Measurements from ENCODE around the gene KIF13A. TPM values are rescaled to one million over a fixed set of nuclear protein-coding genes. Genes with fewer than 3 reads are reported as not detected.

KIF13A gene
- total RNA-seq, 3 donors from 2014 or later, result 40.0 to 60.4 (median 49.6) TPM

DNA sequence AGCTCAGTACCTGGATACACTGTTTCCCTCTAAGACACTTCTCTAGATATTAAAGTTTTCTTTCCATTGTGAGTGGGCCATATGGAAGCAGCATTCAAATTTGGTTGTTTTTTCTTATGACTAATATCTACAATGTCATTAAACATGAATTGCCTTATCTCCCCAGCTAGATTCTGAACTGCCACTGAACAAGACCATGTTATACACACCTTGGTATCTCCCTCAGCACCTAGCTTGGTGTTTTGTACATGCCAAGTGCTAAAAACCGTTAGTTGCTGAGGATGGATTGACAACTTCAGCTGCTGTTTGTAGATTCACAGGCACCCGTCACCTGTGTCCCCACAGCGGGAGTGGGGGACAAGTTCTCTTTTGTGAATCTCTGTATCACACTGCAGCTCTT, 131.1 kb downstream of the KIF13A start:
- intact Hi-C loops (cut with DNase I; ENCODE audit: low total_unique reads), result no loop called here
- Histone ChIP-seq H3K36me3 (no peaks in the 10 kb centered on the region), H3K27ac (no peak overlapping the region), H3K4me3 (no peak overlapping the region), H3K27me3 (no peaks in the 10 kb centered on the region), H3K4me1 (no peaks in the 10 kb centered on the region), H3K9me3 (no peaks in the 10 kb centered on the region)
- DNase-seq (ENCODE audit: low spot score in 2 of 2), result no peak
- TF ChIP-seq POLR2AphosphoS5 (IDR thresholded peaks at IDR 0.05) (no peak), POLR2A (IDR thresholded peaks at IDR 0.05) (no peak)
- TF ChIP-seq, protein P1, sequence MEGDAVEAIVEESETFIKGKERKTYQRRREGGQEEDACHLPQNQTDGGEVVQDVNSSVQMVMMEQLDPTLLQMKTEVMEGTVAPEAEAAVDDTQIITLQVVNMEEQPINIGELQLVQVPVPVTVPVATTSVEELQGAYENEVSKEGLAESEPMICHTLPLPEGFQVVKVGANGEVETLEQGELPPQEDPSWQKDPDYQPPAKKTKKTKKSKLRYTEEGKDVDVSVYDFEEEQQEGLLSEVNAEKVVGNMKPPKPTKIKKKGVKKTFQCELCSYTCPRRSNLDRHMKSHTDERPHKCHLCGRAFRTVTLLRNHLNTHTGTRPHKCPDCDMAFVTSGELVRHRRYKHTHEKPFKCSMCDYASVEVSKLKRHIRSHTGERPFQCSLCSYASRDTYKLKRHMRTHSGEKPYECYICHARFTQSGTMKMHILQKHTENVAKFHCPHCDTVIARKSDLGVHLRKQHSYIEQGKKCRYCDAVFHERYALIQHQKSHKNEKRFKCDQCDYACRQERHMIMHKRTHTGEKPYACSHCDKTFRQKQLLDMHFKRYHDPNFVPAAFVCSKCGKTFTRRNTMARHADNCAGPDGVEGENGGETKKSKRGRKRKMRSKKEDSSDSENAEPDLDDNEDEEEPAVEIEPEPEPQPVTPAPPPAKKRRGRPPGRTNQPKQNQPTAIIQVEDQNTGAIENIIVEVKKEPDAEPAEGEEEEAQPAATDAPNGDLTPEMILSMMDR (IDR thresholded peaks at IDR 0.05), result no peak

DNA sequence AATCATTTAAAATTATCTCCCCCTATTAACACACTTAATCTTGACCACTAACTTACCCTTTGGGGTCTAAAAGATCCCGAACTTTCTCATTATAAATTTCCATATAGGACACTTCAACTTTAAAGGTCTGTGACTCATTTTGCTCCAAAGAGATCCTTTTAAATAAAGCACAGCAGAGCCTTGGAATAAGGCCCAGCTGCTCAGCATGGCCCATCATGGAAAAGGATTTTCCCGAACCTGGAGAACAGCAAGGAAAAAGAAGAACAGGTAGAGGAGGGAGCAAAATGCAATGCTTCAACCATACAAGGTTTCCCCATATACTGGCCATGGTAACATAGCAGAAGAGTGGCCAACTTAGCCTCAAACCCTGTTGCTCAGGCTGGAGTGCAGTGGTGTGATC, 132.1 kb downstream of the KIF13A start:
- H3K4me1 ChIP-seq, result no peaks in the 10 kb centered on the region
- no peak overlapping the region for H3K27ac ChIP-seq
- no peak for TF ChIP-seq POLR2A (IDR thresholded peaks at IDR 0.05)
- no peak overlapping the region for H3K4me3 ChIP-seq
- no peak for DNase-seq (ENCODE audit: low spot score in 2 of 2)
- H3K36me3 ChIP-seq, result no peaks in the 10 kb centered on the region
- no peaks in the 10 kb centered on the region for H3K27me3 ChIP-seq
- intact Hi-C loops (cut with DNase I; ENCODE audit: low total_unique reads), result no loop called here
- H3K9me3 ChIP-seq, result no peaks in the 10 kb centered on the region

DNA sequence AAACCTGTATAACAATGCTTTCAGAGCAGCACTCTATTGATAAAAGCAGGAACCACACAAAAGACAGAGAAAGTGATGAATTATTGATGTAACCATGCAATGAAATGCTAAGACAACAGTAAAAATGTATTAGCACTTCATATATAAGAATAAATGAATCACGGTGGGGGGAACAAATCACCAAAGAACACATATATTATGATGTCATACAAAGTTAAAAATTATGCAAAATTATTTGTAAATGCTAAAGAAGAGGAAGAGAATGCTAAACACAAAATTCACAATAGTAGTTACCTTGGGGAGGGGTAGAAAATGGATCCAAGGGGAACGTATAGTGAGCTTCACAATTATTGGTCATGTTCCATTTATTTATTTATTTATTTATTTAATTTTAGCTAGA, 133.9 kb downstream of the KIF13A start:
- H3K4me1 ChIP-seq, result no peaks in the 10 kb centered on the region
- intact Hi-C loops (cut with DNase I; ENCODE audit: low total_unique reads), result no loop called here
- no peak for TF ChIP-seq POLR2A (IDR thresholded peaks at IDR 0.05)
- TF ChIP-seq POLR2AphosphoS5 (IDR thresholded peaks at IDR 0.05), result no peak

DNA sequence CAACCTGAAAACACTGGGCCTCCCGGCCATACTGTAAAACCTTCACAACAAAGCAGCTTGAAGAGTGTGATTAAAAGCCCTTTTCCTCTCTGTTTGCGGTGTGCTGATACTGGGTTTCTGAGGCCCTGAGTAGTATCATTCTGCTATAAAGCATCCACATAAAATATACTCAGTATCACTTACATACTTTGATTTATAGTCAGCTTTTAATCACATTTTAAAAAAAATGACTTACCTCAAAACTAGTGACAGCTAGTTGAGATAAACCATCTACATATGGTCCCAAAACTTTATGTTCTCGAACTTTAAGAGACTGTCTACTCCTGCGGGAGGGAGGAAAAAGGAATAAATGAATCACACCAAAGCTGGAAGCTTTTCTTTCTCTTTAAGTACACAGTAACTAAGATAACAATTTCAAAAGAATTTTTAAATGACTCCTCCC, 135.7 kb downstream of the KIF13A start:
- H3K27ac ChIP-seq, result no peak overlapping the region
- H3K4me3 ChIP-seq, result no peak overlapping the region
- intact Hi-C loops (cut with DNase I; ENCODE audit: low total_unique reads), result no loop called here

More for the DNA sequence above, 133.9 kb downstream of the KIF13A start:
- no peak for DNase-seq (ENCODE audit: low spot score in 2 of 2)
- H3K9me3 ChIP-seq, result no peaks in the 10 kb centered on the region
- H3K27ac ChIP-seq, result no peak overlapping the region
- no peak overlapping the region for H3K4me3 ChIP-seq
- no peaks in the 10 kb centered on the region for H3K27me3 ChIP-seq
- H3K36me3 ChIP-seq, result no peaks in the 10 kb centered on the region

DNA sequence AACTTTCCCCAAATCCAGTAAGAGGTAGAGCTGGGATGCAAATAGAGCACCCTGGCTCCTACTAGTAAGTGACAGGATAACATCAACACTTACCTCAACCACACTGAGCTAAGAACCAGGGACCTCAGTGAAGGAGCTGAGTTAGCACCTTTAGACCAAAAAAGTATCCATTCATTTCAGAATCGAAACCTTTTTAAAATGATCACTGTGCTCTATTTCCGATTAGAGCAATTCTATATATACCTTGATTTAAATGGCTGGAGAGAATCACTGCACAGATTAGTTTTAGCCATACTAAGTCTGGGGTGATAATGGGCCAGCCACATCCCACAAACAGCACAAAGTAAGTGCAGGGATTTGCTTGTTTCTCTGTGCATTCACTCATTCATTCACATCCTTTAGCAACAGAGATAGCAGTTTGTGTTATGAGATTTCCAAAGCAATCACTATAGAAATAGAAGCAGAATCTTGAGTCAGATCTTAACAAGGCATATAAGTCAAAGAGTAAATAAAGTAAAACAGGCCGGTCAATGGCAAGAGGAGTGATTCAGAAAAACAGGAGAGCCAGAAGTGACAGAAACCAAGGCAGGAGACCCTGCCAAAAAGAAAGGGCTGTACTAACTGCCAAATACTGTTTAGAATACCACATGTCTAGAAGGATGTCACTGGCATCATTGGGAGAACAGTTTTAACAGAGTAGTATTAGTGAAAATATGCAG, 136.3 kb downstream of the KIF13A start:
- H3K4me3 ChIP-seq, result no peak overlapping the region
- no peak overlapping the region for H3K27ac ChIP-seq
- DNase-seq (ENCODE audit: low spot score in 2 of 2), result no peak
- no peak for TF ChIP-seq POLR2A (IDR thresholded peaks at IDR 0.05)
- TF ChIP-seq POLR2AphosphoS5 (IDR thresholded peaks at IDR 0.05), result no peak
- TF ChIP-seq, protein P1 (IDR thresholded peaks at IDR 0.05), result no peak
- no peaks in the 10 kb centered on the region for H3K9me3 ChIP-seq
- intact Hi-C loops (cut with DNase I; ENCODE audit: low total_unique reads), result no loop called here
- H3K27me3 ChIP-seq, result no peaks in the 10 kb centered on the region
- H3K36me3 ChIP-seq, result no peaks in the 10 kb centered on the region
- H3K4me1 ChIP-seq, result no peaks in the 10 kb centered on the region

More for the DNA sequence above, 135.7 kb downstream of the KIF13A start:
- no peak for DNase-seq (ENCODE audit: low spot score in 2 of 2)
- no peaks in the 10 kb centered on the region for H3K27me3 ChIP-seq
- TF ChIP-seq, protein P1 (IDR thresholded peaks at IDR 0.05), result no peak
- no peak for TF ChIP-seq POLR2AphosphoS5 (IDR thresholded peaks at IDR 0.05)
- no peak for TF ChIP-seq POLR2A (IDR thresholded peaks at IDR 0.05)
- no peaks in the 10 kb centered on the region for H3K36me3 ChIP-seq
- no peaks in the 10 kb centered on the region for H3K9me3 ChIP-seq
- H3K4me1 ChIP-seq, result no peaks in the 10 kb centered on the region

DNA sequence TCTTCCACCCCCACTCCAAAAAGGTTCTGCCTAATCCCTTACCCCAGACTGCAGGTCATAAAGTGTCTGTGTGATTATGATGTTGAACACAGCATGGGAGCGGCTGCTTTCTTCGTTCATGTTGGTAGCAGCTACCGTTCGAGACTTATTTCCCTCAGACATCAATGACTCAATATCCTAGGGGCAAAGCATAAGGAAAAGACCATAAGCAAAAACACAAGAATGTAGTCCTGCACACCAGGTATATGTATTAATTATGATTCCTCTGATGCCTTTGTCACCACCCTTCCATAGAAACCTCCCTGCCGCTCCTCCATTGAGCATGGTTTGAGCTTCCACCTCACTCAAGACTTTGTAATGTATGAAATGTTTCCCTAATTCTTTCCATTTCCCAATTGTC, 137.2 kb downstream of the KIF13A start:
- intact Hi-C loops (cut with DNase I; ENCODE audit: low total_unique reads), result no loop called here
- TF ChIP-seq POLR2A (IDR thresholded peaks at IDR 0.05), result no peak
- TF ChIP-seq POLR2AphosphoS5 (IDR thresholded peaks at IDR 0.05), result no peak
- TF ChIP-seq, protein P1 (IDR thresholded peaks at IDR 0.05), result no peak
- H3K4me3 ChIP-seq, result no peak overlapping the region

More for the DNA sequence above, 137.2 kb downstream of the KIF13A start:
- Histone ChIP-seq H3K27ac (no peak overlapping the region), H3K27me3 (no peaks in the 10 kb centered on the region), H3K9me3 (no peaks in the 10 kb centered on the region), H3K4me1 (no peaks in the 10 kb centered on the region), H3K36me3 (no peaks in the 10 kb centered on the region)
- DNase-seq (ENCODE audit: low spot score in 2 of 2), result no peak

Data from breast epithelium (tissue), 4 donors.